Adrenal gland (tissue), 5 donors: ENCODE results near the gene OSBP2.

Source experiments
- POLR2A ChIP-seq, 2 donors: fragments of 450-650 bp; IDR thresholded peaks; one replicate each; pipeline ENCODE4 v1.6.1; 2017; ENCODE audit warnings: antibody characterized with exemption in 2 of 2, mild to moderate bottlenecking in 2 of 2, moderate library complexity in 1 of 2
- TF ChIP-seq, protein P1 (sequence below), 6 experiments: fragments of 450-650 bp in 4 of 6; fragments of 200-600 bp in 2 of 6; sonication (generic) in 1 of 6; IDR thresholded peaks; 1 replicate in 5 of 6; 2 replicates in 1 of 6; pipeline versions ENCODE4 v1.5.1 to v1.8.0; 2016 to 2021; ENCODE audit warnings: antibody characterized with exemption in 6 of 6, mild to moderate bottlenecking in 2 of 6, moderate library complexity in 1 of 6
- donor health status: DM: no; HTN: no; CAD: no.

GRCh38 chr22:30743257-30744020 is 48.8 kb downstream of the OSBP2 start:
- TF ChIP-seq, protein P1, sequence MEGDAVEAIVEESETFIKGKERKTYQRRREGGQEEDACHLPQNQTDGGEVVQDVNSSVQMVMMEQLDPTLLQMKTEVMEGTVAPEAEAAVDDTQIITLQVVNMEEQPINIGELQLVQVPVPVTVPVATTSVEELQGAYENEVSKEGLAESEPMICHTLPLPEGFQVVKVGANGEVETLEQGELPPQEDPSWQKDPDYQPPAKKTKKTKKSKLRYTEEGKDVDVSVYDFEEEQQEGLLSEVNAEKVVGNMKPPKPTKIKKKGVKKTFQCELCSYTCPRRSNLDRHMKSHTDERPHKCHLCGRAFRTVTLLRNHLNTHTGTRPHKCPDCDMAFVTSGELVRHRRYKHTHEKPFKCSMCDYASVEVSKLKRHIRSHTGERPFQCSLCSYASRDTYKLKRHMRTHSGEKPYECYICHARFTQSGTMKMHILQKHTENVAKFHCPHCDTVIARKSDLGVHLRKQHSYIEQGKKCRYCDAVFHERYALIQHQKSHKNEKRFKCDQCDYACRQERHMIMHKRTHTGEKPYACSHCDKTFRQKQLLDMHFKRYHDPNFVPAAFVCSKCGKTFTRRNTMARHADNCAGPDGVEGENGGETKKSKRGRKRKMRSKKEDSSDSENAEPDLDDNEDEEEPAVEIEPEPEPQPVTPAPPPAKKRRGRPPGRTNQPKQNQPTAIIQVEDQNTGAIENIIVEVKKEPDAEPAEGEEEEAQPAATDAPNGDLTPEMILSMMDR (IDR thresholded peaks at IDR 0.05): no peak
- no peak for TF ChIP-seq POLR2A (IDR thresholded peaks at IDR 0.05)
